SK-N-SH (cell line): ENCODE results near the gene GPR3. TPM values are rescaled to one million over a fixed set of nuclear protein-coding genes. Genes with fewer than 3 reads are reported as not detected.

Experiments used
- CTCF ChIA-PET: fragments of 300-600, 350-600 bp; formaldehyde crosslinking; extraction: SDS; loops from one replicate; lab custom pipeline; 2021; lab: Yijun Ruan, JAX
- POLR2A ChIA-PET: fragments of 350-600 bp; sonication (Branson Sonifier 250); formaldehyde crosslinking; extraction: SDS; loops from one replicate; lab custom pipeline; 2020; ENCODE audit warnings: antibody characterized with exemption, inconsistent platforms; lab: Yijun Ruan, JAX
- DNase-seq: peaks from one replicate; pipeline ENCODE4 v3.0.0; 2012
- H2AFZ ChIP-seq: fragments of 200-600 bp; sonication (generic); 2 replicates; pipeline ENCODE4 v1.8.1; 2016; ENCODE audit warnings: antibody characterized with exemption, mild to moderate bottlenecking, low read depth
- H3F3A ChIP-seq: fragments of 200-600 bp; sonication (generic); replicated peaks from 2 replicates; pipeline ENCODE3; 2016; ENCODE audit warnings: antibody characterized with exemption, mild to moderate bottlenecking; ENCODE audit not compliant: insufficient read depth
- H3K27ac ChIP-seq, 2 experiments: fragments of 200-500 bp in 1 of 2; fragments of 200-600 bp in 1 of 2; sonication (Bioruptor generic) in 1 of 2; sonication (generic), shearing (Covaris generic) in 1 of 2; 2 replicates each; pipeline versions ENCODE4 v1.5.1 to v1.6.1; 2014 to 2016; ENCODE audit warnings: low read depth in 2 of 2, inconsistent platforms in 1 of 2, low read length in 1 of 2, mild to moderate bottlenecking in 1 of 2, mixed read lengths in 1 of 2
- H3K27me3 ChIP-seq: fragments of 200-600 bp; sonication (generic), shearing (Covaris generic); 2 replicates; pipeline ENCODE4 v1.6.1; 2016; ENCODE audit warnings: mixed run types; ENCODE audit not compliant: insufficient read depth
- H3K36me3 ChIP-seq, 2 experiments: fragments of 200-500 bp in 1 of 2; fragments of 200-600 bp in 1 of 2; sonication (Bioruptor generic) in 1 of 2; sonication (generic) in 1 of 2; replicated peaks in 1 of 2; 2 replicates each; pipeline versions ENCODE3 to v1.5.1; 2014 to 2016; ENCODE audit warnings: low read length in 1 of 2, mild to moderate bottlenecking in 1 of 2; ENCODE audit not compliant: insufficient read depth in 2 of 2, control insufficient read depth in 1 of 2
- H3K4me1 ChIP-seq, 2 experiments: fragments of 200-500 bp in 1 of 2; fragments of 200-600 bp in 1 of 2; sonication (Bioruptor generic) in 1 of 2; sonication (generic), shearing (Covaris generic) in 1 of 2; 2 replicates each; pipeline versions ENCODE4 v1.5.1 to v1.6.1; 2014 to 2016; ENCODE audit warnings: low read depth in 1 of 2, low read length in 1 of 2, mixed run types in 1 of 2; ENCODE audit not compliant: insufficient read depth in 2 of 2, control insufficient read depth in 1 of 2
- H3K4me2 ChIP-seq: fragments of 200-600 bp; sonication (generic), shearing (Covaris generic); 2 replicates; pipeline ENCODE4 v1.6.1; 2017; ENCODE audit warnings: mixed run types
- H3K4me3 ChIP-seq, 2 experiments: fragments of 200-500 bp in 1 of 2; fragments of 200-600 bp in 1 of 2; sonication (Bioruptor generic) in 1 of 2; sonication (generic), shearing (Covaris generic) in 1 of 2; 2 replicates each; pipeline versions ENCODE4 v1.5.1 to v1.8.1; 2014 to 2016; ENCODE audit warnings: low read depth in 2 of 2, inconsistent platforms in 1 of 2, low read length in 1 of 2, mild to moderate bottlenecking in 1 of 2, mixed read lengths in 1 of 2, moderate library complexity in 1 of 2
- H3K79me2 ChIP-seq: fragments of 200-600 bp; sonication (generic); 2 replicates; pipeline ENCODE4 v1.8.1; 2017; ENCODE audit warnings: mild to moderate bottlenecking; ENCODE audit not compliant: insufficient read depth
- H3K9ac ChIP-seq: fragments of 200-600 bp; sonication (generic); 2 replicates; pipeline ENCODE4 v1.6.1; 2017; ENCODE audit warnings: mixed run types
- H3K9me2 ChIP-seq: fragments of 200-600 bp; sonication (generic); 2 replicates; pipeline ENCODE4 v1.6.1; 2017; ENCODE audit warnings: mixed run types
- H3K9me3 ChIP-seq: fragments of 200-600 bp; sonication (generic); 2 replicates; pipeline ENCODE4 v1.6.1; 2017; ENCODE audit warnings: mixed run types, mild to moderate bottlenecking, moderate library complexity
- H4K20me1 ChIP-seq: fragments of 200-600 bp; sonication (generic); 2 replicates; pipeline ENCODE4 v1.6.1; 2017; ENCODE audit warnings: mild to moderate bottlenecking, mixed run types; ENCODE audit not compliant: insufficient read depth
- EP300 ChIP-seq, 2 experiments: IDR thresholded peaks; 2 replicates each; pipeline versions ENCODE4 v1.4.0 to v1.6.1; 2012; ENCODE audit warnings: borderline replicate concordance in 1 of 2, low read depth in 1 of 2, low read length in 1 of 2
- FOXM1 ChIP-seq: IDR thresholded peaks from 2 replicates; pipeline ENCODE4 v1.4.0; 2012; ENCODE audit warnings: low read depth, mild to moderate bottlenecking
- WGBS: methylation state at CpG from one replicate; pipeline ENCODE4 v1.1.6; 2017; ENCODE audit warnings: low lambda C conversion rate; 5-methylcytosine and 5-hydroxymethylcytosine counted together
- polyA plus RNA-seq, 3 experiments: library from polyadenylated mRNA; depleted of rRNA; stranded (reverse); fragments of >200 nt; gene quantifications; 2 replicates each; pipeline ENCODE4 v1.2.3, GENCODE V29; 2012
- TF ChIP-seq, protein P1 (sequence below): fragments of 150-350 bp; IDR thresholded peaks from 2 replicates; pipeline ENCODE4 v1.6.1; 2016; ENCODE audit warnings: mild to moderate bottlenecking, low read depth, low read length
- TF ChIP-seq, protein P2 (sequence below): IDR thresholded peaks from 2 replicates; pipeline ENCODE4 v1.4.0; 2012; ENCODE audit warnings: low read depth
- TF ChIP-seq, protein P3 (sequence below): fragments of 150-350 bp; IDR thresholded peaks from 2 replicates; pipeline ENCODE4 v1.6.1; 2017; ENCODE audit warnings: antibody characterized with exemption, low read length, low read depth, borderline replicate concordance

Gene GPR3
- polyA plus RNA-seq, 1 of the 3 experiments (the other 2 are of a cell fraction), result 6.0 TPM

DNA sequence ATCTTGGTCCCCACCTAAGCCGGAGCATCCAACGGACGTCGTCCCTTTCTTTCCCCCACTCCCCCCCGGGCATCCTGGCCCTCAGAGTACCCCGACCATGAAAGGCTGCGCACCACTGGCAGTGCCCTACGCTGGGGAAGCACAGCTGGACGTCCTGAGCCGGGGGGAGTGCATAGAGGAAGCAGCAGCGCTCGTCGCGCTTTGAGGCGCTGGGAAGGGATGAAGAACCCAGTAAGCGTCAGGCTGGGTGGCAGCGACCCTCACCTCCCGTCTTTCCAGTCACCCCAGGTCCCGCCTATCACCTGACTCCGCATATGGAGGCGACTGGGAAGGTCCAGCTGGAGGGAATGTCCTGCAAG lies 31.4 kb upstream of the GPR3 start:
- Histone ChIP-seq H3K79me2 (peaks cover 9% of the 10 kb centered on the region; the same call in 1 of the 2 replicates), H4K20me1 (no peaks in the 10 kb centered on the region), H3K4me1 (peaks cover 0 to 14% of the 10 kb centered on the region in 2 experiments; a peak in 1 of 4 replicates), H3K9me2 (no peaks in the 10 kb centered on the region), H3K9ac (no peak overlapping the region), H3K36me3 (peaks cover under 1 to 29% of the 10 kb centered on the region in 2 experiments), H3K9me3 (no peaks in the 10 kb centered on the region), H3K4me3 (no peak overlapping the region), H2AFZ (no peak overlapping the region), H3K4me2 (no peak overlapping the region), H3K27me3 (no peaks in the 10 kb centered on the region), H3K27ac (no peak overlapping the region), H3F3A (no peaks in the 10 kb centered on the region)
- TF ChIP-seq FOXM1 (no peak), EP300 (IDR thresholded peaks at IDR 0.05; ENCODE audit: borderline replicate concordance in 1 of 2, low read depth in 1 of 2, low read length in 1 of 2) (no peak)
- TF ChIP-seq, protein P1, sequence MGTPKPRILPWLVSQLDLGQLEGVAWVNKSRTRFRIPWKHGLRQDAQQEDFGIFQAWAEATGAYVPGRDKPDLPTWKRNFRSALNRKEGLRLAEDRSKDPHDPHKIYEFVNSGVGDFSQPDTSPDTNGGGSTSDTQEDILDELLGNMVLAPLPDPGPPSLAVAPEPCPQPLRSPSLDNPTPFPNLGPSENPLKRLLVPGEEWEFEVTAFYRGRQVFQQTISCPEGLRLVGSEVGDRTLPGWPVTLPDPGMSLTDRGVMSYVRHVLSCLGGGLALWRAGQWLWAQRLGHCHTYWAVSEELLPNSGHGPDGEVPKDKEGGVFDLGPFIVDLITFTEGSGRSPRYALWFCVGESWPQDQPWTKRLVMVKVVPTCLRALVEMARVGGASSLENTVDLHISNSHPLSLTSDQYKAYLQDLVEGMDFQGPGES, result no peak
- TF ChIP-seq, protein P2, sequence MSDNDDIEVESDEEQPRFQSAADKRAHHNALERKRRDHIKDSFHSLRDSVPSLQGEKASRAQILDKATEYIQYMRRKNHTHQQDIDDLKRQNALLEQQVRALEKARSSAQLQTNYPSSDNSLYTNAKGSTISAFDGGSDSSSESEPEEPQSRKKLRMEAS, result no peak
- TF ChIP-seq, protein P3, sequence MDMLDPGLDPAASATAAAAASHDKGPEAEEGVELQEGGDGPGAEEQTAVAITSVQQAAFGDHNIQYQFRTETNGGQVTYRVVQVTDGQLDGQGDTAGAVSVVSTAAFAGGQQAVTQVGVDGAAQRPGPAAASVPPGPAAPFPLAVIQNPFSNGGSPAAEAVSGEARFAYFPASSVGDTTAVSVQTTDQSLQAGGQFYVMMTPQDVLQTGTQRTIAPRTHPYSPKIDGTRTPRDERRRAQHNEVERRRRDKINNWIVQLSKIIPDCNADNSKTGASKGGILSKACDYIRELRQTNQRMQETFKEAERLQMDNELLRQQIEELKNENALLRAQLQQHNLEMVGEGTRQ, result no peak
- no peak for DNase-seq
- 97% methylated on average over 21 of the region's 21 CpGs for WGBS
- CTCF ChIA-PET, result interaction anchor here (2.0 to 2.5 kb wide), 3 partner anchors 28 to 64 kb away, joined by 5 to 10 read pairs (median 9); partner anchors contain the start of gene GPR3
- POLR2A ChIA-PET, result no interaction called here

DNA sequence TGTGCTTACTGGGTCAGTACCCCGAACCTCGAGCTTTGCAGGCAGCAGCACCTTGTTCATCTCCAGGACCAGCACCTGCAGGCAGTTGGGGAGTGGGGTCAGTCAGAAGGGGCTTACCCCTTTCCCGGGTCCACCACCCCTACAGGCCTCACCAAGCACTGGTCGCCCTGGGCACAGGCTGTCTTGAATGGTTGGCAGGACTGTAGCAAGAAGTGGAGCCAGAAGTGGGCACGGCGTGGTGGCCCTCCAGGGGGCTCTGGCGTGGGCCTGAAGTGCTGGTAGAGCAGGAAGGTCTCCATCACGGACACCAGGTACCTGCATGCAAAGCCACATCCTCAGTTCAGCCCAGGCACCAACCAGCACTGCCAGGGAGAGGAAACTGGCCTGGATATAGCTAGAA lies 30.9 kb upstream of the GPR3 start:
- Histone ChIP-seq H3K9me3 (no peaks in the 10 kb centered on the region), H3F3A (no peaks in the 10 kb centered on the region), H4K20me1 (no peaks in the 10 kb centered on the region), H3K36me3 (peaks cover 0 to 27% of the 10 kb centered on the region in 2 experiments), H2AFZ (no peak overlapping the region), H3K9me2 (no peaks in the 10 kb centered on the region), H3K79me2 (peaks cover 9% of the 10 kb centered on the region; the same call in 1 of the 2 replicates), H3K27me3 (no peaks in the 10 kb centered on the region), H3K27ac (no peak overlapping the region), H3K4me1 (peaks cover 0 to 14% of the 10 kb centered on the region in 2 experiments; a peak in 1 of 4 replicates), H3K9ac (no peak overlapping the region), H3K4me3 (no peak overlapping the region), H3K4me2 (no peak overlapping the region)
- TF ChIP-seq, protein P3, result no peak
- no peak for DNase-seq
- 80% methylated on average over 2 of the region's 8 CpGs for WGBS
- ChIA-PET CTCF (interaction anchor here (1.0 to 2.5 kb wide), 8 partner anchors 8 to 245 kb away, joined by 3 to 10 read pairs (median 6); partner anchors contain the start of gene GPR3), POLR2A (no interaction called here)
